22Rv1 (cell line): Measurements from ENCODE around the gene BATF3.

Experiments used
- CTCF ChIP-seq: fragments of 450-650 bp; IDR thresholded peaks from 2 replicates; pipeline ENCODE4 v1.5.1; 2017; ENCODE audit warnings: mild to moderate bottlenecking
- ZFX ChIP-seq: fragments of 450-650 bp; IDR thresholded peaks from 2 replicates; pipeline ENCODE4 v1.6.1; 2017; ENCODE audit warnings: antibody characterized with exemption, borderline replicate concordance

GRCh38 chr1:212675675-212676074 is 24.0 kb downstream of the BATF3 start:
- TF ChIP-seq CTCF (no peak), ZFX (no peak)
